ENCODE measurements around the gene NEU4. TPM values are rescaled to one million over a fixed set of nuclear protein-coding genes. Genes with fewer than 3 reads are reported as not detected.

The NEU4 gene
- total RNA-seq, 1 experiment from 2014 or later: not detected

- POLR2A ChIA-PET: no interaction called here
- H3K27me3 Mint-ChIP-seq (ENCODE audit: insufficient read depth, unreplicated experiment): no peaks in the 10 kb centered on the region
- H3K27ac Mint-ChIP-seq (ENCODE audit: low read depth, unreplicated experiment): no peak within 1 kb of the TSS
- no peak for DNase-seq (ENCODE audit: unreplicated experiment)
- H3K36me3 Mint-ChIP-seq (ENCODE audit: insufficient read depth, unreplicated experiment): no peaks in the 10 kb centered on the region
- CTCF ChIA-PET: no interaction called here
- TF ChIP-seq, protein P1, sequence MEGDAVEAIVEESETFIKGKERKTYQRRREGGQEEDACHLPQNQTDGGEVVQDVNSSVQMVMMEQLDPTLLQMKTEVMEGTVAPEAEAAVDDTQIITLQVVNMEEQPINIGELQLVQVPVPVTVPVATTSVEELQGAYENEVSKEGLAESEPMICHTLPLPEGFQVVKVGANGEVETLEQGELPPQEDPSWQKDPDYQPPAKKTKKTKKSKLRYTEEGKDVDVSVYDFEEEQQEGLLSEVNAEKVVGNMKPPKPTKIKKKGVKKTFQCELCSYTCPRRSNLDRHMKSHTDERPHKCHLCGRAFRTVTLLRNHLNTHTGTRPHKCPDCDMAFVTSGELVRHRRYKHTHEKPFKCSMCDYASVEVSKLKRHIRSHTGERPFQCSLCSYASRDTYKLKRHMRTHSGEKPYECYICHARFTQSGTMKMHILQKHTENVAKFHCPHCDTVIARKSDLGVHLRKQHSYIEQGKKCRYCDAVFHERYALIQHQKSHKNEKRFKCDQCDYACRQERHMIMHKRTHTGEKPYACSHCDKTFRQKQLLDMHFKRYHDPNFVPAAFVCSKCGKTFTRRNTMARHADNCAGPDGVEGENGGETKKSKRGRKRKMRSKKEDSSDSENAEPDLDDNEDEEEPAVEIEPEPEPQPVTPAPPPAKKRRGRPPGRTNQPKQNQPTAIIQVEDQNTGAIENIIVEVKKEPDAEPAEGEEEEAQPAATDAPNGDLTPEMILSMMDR (IDR thresholded peaks at IDR 0.05; ENCODE audit: unreplicated experiment): no peak
- intact Hi-C loops (cut with micrococcal nuclease): no loop called here
- BruUV-seq (replicated peaks): no TSS peak
- H3K9me3 Mint-ChIP-seq (ENCODE audit: unreplicated experiment): no peaks in the 10 kb centered on the region
- no peak within 1 kb of the TSS for H3K4me3 Mint-ChIP-seq (ENCODE audit: unreplicated experiment)
- H3K4me1 Mint-ChIP-seq (ENCODE audit: insufficient read depth, unreplicated experiment): no peaks in the 10 kb centered on the region
Measured at GRCh38 chr2:241776336-241777169, 32.4 kb upstream of the NEU4 start, which contains the start of gene GAL3ST2. TSS of gene GAL3ST2 (plus strand) at chr2:241776822. CDS start at chr2:241776956, 134 bp downstream.

GRCh38 chr2:241777170-241777685, 31.8 kb upstream of the NEU4 start:
- DNase-seq (ENCODE audit: unreplicated experiment): no peak
- CTCF ChIA-PET: no interaction called here

GRCh38 chr2:241777686-241778627, 31.0 kb upstream of the NEU4 start:
- H3K36me3 Mint-ChIP-seq (ENCODE audit: insufficient read depth, unreplicated experiment): no peaks in the 10 kb centered on the region
- intact Hi-C loops (cut with micrococcal nuclease): no loop called here
- POLR2A ChIA-PET: interaction anchor here (0.9 to 1.4 kb wide), 3 partner anchors 11 to 26 kb away, joined by 3 to 7 read pairs (median 5); no protein-coding TSS in a partner anchor
- TF ChIP-seq, protein P1 (IDR thresholded peaks at IDR 0.05; ENCODE audit: unreplicated experiment): no peak
- BruUV-seq (replicated peaks): no TSS peak
- DNase-seq (ENCODE audit: unreplicated experiment): peak; percentile 23
- H3K4me1 Mint-ChIP-seq (ENCODE audit: insufficient read depth, unreplicated experiment): no peaks in the 10 kb centered on the region
- H3K4me3 Mint-ChIP-seq (ENCODE audit: unreplicated experiment): no peak overlapping the region
- no peak overlapping the region for H3K27ac Mint-ChIP-seq (ENCODE audit: low read depth, unreplicated experiment)
- CTCF ChIA-PET: no interaction called here
- H3K9me3 Mint-ChIP-seq (ENCODE audit: unreplicated experiment): no peaks in the 10 kb centered on the region
- H3K27me3 Mint-ChIP-seq (ENCODE audit: insufficient read depth, unreplicated experiment): no peaks in the 10 kb centered on the region

More at GRCh38 chr2:241777170-241777685, 31.8 kb upstream of the NEU4 start:
- TF ChIP-seq, protein P1 (IDR thresholded peaks at IDR 0.05; ENCODE audit: unreplicated experiment): no peak
- no peak overlapping the region for H3K27ac Mint-ChIP-seq (ENCODE audit: low read depth, unreplicated experiment)
- POLR2A ChIA-PET: no interaction called here
- no peaks in the 10 kb centered on the region for H3K27me3 Mint-ChIP-seq (ENCODE audit: insufficient read depth, unreplicated experiment)
- intact Hi-C loops (cut with micrococcal nuclease): no loop called here
- H3K36me3 Mint-ChIP-seq (ENCODE audit: insufficient read depth, unreplicated experiment): no peaks in the 10 kb centered on the region
- H3K9me3 Mint-ChIP-seq (ENCODE audit: unreplicated experiment): no peaks in the 10 kb centered on the region
- no TSS peak for BruUV-seq (replicated peaks)
- no peaks in the 10 kb centered on the region for H3K4me1 Mint-ChIP-seq (ENCODE audit: insufficient read depth, unreplicated experiment)
- no peak overlapping the region for H3K4me3 Mint-ChIP-seq (ENCODE audit: unreplicated experiment)
